ENCODE data around the gene MISFA.

Gene MISFA

DNA sequence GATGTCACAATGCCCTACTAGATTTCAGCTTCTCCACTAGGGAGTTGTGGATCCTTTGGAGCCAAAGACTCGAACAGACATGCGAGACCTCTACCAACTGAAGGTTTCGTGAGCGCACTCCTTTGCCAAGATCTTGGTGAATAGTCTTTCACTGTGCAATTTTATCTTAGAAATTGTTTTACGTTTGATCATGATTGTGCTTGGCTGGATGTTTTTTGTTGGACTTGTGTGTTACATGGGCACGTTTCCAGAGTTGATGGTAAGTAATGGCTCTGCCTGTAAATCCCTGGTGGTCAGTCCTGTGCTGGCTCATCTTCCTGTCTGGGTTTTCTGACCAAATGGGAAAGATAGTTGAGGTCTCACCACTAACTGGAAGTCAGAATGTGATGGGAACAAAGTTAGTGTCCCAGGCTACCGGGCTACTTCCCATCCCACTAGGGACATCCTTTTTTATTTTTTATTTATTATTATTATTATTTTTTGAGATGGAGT lies at the start of gene MISFA:
TSS of gene MISFA (plus strand) at position 51 of the 492 bp plus-strand sequence. CDS start at position 191, 140 bp downstream.
- TF ChIP-seq, protein P1, sequence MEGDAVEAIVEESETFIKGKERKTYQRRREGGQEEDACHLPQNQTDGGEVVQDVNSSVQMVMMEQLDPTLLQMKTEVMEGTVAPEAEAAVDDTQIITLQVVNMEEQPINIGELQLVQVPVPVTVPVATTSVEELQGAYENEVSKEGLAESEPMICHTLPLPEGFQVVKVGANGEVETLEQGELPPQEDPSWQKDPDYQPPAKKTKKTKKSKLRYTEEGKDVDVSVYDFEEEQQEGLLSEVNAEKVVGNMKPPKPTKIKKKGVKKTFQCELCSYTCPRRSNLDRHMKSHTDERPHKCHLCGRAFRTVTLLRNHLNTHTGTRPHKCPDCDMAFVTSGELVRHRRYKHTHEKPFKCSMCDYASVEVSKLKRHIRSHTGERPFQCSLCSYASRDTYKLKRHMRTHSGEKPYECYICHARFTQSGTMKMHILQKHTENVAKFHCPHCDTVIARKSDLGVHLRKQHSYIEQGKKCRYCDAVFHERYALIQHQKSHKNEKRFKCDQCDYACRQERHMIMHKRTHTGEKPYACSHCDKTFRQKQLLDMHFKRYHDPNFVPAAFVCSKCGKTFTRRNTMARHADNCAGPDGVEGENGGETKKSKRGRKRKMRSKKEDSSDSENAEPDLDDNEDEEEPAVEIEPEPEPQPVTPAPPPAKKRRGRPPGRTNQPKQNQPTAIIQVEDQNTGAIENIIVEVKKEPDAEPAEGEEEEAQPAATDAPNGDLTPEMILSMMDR (IDR thresholded peaks at IDR 0.05): no peak

DNA sequence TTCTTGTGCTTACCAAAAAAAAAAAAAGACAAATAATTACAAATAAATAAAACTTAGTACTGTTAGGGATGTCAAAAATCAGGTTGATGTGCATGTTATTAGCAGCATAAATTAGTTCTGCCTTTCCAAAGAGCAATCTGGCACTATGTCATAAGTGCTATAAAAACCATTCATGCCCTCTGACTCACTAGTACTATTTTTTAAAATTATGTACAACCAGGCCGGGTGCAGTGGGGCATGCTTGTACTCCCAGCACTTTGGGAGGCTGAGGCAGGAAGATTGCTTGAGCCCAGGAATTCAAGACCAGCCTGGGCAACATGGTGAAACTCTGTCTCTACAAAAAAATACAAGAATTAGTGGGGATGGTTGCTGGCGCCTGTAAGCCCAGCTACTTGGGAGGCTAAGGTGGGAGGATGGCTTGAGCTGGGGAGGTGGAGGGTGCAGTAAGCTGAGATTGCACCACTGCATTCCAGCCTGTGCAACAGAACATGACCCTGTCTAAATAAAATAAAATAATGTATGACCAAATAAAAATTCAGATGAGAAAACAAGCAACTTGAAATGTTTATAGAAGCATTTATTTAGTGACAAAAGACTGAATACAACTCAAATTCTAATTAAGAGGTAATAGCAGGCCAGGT lies 36.4 kb upstream of the MISFA start:
- TF ChIP-seq, protein P1 (IDR thresholded peaks at IDR 0.05): no peak

DNA sequence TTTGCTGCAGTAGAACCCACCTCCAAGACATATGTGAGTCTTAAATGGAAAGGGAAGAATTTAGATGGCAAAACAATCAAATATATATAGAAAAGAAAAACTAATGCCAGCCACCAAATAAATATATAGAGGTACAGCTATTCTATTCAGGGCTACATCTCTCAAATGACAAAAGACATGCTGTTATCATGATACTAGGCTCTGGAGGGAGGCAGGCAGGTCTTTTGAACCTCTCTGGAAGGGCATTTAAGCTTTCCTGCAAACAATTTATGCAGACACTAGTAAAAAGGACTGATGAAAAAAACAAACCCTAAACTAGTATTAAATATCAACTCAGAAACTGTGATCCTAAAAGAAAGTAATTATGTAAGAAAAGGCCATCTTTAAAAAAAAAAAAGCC lies 35.4 kb upstream of the MISFA start:
- TF ChIP-seq, protein P1 (IDR thresholded peaks at IDR 0.05): no peak

DNA sequence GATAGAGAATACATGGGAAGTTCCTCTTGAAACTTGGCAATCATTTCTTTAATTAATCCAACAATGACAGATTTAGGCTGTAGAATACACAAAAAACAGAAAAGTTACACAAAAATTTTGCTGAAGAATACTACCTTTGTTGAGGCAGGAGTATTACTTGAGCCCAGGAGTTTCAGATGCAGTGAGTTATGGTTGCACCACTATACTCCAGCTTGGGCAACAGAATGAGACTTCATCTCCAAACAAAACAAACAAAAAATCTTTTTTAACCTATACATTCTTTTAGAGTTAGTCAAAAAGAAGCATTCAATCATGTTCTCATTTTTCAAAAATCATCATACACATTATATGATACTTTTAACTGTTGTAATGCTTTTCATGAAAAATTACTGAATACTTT lies 33.2 kb upstream of the MISFA start:
- TF ChIP-seq, protein P1 (IDR thresholded peaks at IDR 0.05): no peak

DNA sequence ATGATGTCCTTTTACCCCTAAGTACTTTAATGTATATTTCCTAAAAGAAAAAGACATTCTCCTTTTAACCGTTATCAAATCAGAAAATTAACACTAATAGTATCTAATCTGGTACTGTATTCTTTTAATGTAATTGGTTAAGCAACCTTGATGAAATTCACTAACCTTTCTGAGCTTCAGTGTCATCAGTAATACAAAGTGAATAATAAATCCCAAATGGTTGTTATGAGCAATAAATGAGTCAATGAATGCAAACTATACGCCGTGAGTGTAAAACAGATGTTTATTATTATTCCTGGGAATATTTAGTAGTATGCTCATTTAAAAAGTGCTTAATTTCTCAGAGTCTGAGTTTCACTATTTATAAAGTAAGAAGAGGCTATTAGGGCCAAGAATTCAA lies 32.5 kb upstream of the MISFA start:
- TF ChIP-seq, protein P1 (IDR thresholded peaks at IDR 0.05): no peak

DNA sequence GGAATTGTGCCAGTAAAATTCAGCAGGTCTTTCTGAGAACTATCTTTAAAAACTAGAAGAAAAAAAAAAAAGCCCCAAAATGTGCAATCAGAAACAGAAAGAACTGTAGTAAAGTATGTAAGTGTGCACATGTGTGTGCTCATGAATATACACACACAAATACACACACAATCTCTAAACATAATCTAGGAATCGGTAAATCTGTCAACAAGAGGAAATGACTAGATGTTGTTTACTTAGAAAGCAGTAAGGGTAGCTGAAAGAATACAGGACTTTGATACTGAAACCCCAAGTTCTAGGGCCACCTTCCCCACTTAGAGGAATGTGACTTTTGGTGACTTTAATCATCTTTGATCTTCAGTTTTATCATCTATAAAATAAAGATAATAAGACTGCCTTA lies 24.2 kb upstream of the MISFA start:
- TF ChIP-seq, protein P1 (IDR thresholded peaks at IDR 0.05): no peak

DNA sequence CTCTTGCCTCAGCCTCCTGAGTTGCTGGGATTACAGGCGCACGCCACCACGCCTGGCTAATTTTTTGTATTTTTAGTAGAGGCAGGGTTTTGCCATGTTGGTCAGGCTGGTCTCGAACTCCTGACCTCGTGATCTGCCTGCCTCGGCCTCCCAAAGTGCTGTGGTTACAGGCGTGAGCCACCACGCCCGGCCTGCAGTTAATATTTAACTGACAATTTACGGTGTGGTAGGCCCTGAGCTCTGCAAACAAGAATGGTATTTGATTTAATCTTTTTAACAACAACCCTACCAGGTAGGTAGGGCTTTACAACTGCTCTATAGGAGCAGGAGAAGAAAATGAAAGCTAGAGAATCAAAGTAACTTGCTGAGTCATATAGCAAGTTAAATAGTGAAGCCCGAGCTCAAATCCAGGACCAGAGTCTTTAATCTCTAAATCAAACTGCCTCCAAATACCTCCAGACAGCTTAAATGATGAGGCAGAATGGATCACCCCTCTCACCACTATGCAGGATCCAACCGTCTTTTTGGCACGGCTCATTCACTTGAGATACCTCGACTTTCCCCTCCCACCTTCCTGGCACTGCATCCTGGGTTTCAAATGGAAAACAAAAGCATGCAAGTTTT lies 20.5 kb upstream of the MISFA start:
- TF ChIP-seq, protein P1 (IDR thresholded peaks at IDR 0.05): no peak

Data from LNCAP (cell line).